GM12875 (cell line): ENCODE measurements around the gene TGFB3.

Experiments
- H3K4me3 ChIP-seq: one replicate; pipeline ENCODE4 v1.5.1; 2011; ENCODE audit warnings: low read depth, low read length, control low read depth
- TF ChIP-seq, protein P1 (sequence below): IDR thresholded peaks from 2 replicates; pipeline ENCODE4 v1.5.1; 2011; ENCODE audit warnings: low read depth, mild to moderate bottlenecking, control low read depth, inconsistent platforms, low read length, moderate library complexity, borderline replicate concordance; ENCODE audit not compliant: insufficient read depth

The TGFB3 gene

DNA sequence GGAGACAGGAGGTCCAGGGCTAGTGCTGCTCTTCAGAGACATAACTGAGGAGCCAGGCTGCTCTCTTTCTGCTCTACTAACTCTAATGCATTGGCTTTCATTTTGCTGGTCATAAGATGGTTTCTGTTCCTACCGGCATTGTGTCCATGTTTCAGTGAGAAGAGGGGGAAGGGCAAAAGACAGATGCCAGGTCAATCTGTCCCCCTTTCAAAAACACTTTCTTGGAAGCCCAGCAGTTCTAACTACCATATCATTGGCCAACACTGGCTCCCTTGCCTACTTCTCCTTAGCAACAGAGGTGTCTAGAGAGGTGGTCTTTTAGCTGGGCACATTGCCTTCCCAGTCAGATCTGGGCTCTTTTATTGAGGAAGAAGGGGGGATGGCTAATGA is 63.9 kb downstream of the TGFB3 start:
- TF ChIP-seq, protein P1, sequence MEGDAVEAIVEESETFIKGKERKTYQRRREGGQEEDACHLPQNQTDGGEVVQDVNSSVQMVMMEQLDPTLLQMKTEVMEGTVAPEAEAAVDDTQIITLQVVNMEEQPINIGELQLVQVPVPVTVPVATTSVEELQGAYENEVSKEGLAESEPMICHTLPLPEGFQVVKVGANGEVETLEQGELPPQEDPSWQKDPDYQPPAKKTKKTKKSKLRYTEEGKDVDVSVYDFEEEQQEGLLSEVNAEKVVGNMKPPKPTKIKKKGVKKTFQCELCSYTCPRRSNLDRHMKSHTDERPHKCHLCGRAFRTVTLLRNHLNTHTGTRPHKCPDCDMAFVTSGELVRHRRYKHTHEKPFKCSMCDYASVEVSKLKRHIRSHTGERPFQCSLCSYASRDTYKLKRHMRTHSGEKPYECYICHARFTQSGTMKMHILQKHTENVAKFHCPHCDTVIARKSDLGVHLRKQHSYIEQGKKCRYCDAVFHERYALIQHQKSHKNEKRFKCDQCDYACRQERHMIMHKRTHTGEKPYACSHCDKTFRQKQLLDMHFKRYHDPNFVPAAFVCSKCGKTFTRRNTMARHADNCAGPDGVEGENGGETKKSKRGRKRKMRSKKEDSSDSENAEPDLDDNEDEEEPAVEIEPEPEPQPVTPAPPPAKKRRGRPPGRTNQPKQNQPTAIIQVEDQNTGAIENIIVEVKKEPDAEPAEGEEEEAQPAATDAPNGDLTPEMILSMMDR = no peak
- H3K4me3 ChIP-seq = no peak overlapping the region

DNA sequence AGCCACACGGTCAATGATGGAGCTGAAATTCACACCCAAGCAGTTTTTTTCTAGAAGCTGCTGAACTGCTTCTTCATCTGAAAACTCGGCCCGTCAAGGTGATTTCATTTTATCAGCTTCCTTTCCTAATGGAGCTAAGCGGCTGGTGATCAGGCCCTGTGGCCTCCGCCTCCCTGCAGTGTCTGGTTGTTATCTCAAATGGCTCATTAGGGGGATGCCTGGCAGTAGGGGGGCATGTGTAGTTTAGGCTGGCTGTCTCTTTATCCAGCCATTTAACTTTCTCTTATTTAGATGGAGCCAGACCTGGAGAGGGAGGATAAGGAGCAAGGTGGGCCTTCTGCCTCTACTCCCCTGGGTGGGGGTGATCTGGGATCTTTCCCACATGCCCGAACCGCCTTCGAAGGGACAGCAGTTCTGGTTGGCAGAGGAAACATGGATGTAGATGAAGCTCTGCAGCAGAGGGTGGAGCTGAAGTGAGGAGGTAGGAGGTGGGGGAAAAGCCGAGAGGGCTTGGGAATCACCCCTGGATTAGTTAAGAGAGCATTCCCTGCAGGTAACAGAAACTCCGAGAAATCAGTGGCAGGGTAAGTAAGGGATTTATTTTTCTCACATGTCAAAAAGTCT is 64.4 kb downstream of the TGFB3 start:
- no peak overlapping the region for H3K4me3 ChIP-seq
- TF ChIP-seq, protein P1 = no peak

DNA sequence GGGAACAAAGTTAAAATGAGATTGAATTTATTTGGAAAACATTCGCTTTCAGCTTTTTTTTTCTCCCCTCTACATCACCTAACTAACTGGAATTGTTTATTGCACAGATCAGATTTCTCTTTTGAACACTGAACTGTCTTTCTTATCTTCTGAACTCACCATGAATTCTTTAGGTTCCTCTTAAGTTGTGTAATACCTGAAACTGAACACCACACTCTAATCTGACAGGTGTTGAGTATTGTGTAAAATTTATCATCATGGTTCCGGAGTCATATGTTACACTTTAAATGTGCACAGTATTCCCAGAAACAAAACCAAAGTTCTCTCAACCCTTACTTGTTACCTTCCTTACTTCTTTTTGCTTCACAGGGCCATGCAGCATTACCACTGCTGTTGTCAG is 66.8 kb downstream of the TGFB3 start:
- no peak overlapping the region for H3K4me3 ChIP-seq
- TF ChIP-seq, protein P1 = no peak

DNA sequence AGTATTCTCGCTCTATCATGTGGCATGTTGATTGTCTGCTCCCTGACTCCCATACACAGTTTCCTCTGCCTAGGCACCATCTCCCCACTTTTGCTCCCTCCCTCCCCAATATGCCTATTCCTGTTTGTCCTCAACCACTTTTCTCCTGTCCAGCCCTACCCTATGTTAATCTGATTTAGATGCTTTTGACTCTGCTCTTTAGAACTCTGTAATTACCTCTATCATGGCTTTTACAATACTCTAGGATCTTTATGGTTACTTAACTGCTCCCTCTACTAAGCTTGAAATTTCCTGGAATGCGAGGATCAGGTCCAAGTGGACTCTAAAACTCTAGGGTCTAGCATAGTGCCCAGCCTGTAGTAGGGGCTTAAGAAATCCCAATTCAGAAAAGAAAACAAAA is 68.6 kb downstream of the TGFB3 start:
- H3K4me3 ChIP-seq = no peak overlapping the region
- TF ChIP-seq, protein P1 = no peak

DNA sequence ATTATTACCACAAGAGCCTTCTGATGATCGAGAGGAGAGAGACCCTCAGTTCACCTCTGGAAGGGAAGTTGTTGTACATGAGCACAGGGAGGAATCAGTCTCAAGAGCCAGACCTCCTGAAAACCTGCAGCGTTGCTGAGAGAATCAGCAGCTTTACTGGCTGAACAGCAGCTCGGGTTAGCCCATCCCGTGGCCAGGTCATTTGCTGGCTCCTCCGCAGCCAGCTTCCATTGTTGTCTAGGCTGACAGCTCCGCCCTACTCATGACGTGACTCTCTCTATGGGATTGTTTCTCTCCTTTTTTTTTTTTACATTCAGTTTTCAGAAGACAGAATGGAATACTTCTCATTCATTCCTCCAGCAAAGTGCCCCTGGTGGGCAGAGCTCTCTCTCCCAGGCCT is 69.9 kb downstream of the TGFB3 start:
- no peak overlapping the region for H3K4me3 ChIP-seq
- TF ChIP-seq, protein P1 = no peak

DNA sequence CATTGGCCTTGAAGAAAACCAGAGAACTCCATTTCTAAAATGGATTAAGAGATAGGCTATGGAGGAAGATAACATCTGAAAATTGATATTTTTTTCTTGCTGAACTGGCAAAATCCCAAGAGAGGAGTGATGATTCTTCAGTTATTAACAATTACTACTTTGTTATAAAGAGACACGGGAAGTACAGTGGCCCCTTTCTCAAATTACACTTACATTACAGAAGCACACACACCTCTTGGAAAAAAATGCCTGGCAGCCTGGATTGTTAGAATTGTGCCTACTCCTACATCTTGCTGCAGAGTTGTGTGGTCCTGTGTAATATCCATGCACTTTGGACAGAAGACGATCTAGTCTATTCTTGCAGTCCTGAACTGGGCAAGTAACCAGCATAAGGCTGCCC is 71.7 kb downstream of the TGFB3 start:
- TF ChIP-seq, protein P1 = no peak
- no peak overlapping the region for H3K4me3 ChIP-seq

DNA sequence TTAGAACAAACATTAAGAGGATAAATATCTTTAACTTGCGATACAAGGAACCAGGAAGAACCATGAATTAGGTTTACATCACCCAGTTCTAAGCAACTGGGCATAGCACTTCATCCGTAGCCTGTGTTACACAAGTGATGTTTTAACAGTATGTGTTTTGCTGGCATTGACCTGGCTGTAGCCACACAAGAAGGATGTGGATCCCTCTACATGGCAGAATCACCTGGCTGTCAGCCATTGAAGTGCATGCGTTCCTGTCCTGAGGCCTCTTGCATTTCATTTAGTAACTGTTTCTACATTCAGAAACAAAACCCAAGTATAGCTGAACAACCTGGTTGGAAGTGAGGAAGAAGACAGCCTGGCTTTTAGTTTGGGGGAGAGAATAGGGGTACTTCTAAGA is 72.2 kb downstream of the TGFB3 start:
- H3K4me3 ChIP-seq = no peak overlapping the region
- TF ChIP-seq, protein P1 = no peak
